Measurements from ENCODE around the gene MUC13. TPM values are rescaled to one million over a fixed set of nuclear protein-coding genes. Genes with fewer than 3 reads are reported as not detected.

Gene MUC13
- total RNA-seq, 1 donor from 2014 or later = not detected

- no peak for DNase-seq
Observed at GRCh38 chr3:124942613-124943012, 8.1 kb upstream of the MUC13 start.

DNA sequence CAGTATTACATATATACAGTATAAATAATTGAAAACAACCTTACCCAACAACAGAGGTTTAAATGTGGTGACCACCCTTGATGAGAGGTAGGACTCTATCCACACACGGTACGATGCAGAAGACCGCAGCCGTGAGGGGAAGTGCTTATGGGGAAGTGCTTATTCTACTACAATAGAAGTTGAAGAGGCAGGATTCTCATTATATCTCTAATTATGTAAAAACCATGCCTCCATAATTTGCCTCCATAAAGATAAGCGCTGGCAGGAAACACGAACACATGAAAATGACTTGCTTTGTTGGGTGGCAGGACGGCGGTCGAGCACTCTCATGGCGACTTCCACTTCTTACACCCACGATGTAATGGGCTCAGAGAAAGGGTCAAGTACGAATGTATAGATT, 7.2 kb upstream of the MUC13 start:
- DNase-seq = no peak

- no peak for DNase-seq
Observed at GRCh38 chr3:124939661-124940060, 5.1 kb upstream of the MUC13 start.

GRCh38 chr3:124938896-124939295, 4.3 kb upstream of the MUC13 start:
- no peak for DNase-seq

GRCh38 chr3:124937049-124937448, 2.5 kb upstream of the MUC13 start:
- no peak for DNase-seq

DNA sequence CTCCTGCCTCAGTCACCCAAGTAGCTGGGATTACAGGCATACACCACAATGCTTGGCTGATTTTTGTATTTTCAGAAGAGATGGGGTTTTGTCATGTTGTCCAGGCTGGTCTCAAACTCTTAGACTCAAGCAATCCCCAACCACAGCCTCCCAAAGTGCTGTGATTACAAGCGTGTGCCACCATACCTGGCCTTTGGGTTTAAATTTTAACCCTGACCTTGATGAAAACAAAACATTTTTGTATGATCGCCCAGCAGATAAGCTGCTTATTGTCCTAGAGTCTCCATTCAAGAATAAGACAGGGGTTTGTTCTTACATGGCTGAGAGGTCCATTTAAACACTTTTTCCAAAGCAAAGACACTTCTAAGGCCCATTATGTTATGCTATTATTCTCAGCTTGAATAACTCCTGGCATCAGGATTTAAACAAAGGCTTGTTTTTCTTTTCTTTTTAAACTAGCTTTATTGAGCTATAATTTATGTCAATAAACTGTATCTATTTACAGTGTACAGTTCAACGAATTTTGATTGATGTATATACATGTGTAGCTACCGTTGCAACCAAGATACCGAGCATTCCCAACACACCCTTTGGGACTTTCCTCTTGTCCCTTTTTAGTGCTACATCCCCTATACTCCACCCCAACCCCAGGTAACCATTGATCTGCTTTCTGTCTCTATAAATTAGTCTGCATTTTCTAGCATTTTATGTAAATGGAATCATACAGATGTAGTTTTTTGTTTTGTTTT, 1.4 kb upstream of the MUC13 start:
- no peak for DNase-seq

- no peak for DNase-seq
Observed at GRCh38 chr3:124935264-124935663, 713 bp upstream of the MUC13 start.

GRCh38 chr3:124928333-124929202, 6.0 kb downstream of the MUC13 start:
- peak; percentile 79 for DNase-seq

- no peak for DNase-seq
Observed at GRCh38 chr3:124927574-124928045, 6.9 kb downstream of the MUC13 start.

- no peak for DNase-seq
Observed at GRCh38 chr3:124926426-124927101, 8.0 kb downstream of the MUC13 start.

- no peak for DNase-seq
Observed at GRCh38 chr3:124924741-124925140, 9.8 kb downstream of the MUC13 start.

- no peak for DNase-seq
Observed at GRCh38 chr3:124923833-124924232, 10.7 kb downstream of the MUC13 start.

- DNase-seq = no peak
Observed at GRCh38 chr3:124920718-124921117, 13.8 kb downstream of the MUC13 start.

DNA sequence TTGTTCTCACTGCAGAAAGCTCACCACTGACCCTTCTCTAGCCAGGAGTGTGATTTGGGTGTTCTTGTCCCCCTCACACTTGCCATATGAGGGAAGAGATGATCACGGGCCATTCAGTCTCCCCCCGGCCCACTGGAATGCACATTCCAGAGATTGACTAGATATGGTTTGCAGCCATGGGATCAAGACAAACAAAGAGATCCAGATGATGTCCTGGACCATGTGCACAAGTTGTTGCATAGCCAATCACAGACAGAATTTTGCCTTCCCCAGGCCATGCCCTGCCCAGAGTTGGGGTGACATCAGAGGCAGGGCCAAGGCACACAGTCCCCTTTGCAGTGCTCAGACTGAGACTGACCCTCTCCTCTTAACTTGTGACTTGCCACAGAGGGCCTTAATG, 14.8 kb downstream of the MUC13 start:
- DNase-seq = no peak

DNA sequence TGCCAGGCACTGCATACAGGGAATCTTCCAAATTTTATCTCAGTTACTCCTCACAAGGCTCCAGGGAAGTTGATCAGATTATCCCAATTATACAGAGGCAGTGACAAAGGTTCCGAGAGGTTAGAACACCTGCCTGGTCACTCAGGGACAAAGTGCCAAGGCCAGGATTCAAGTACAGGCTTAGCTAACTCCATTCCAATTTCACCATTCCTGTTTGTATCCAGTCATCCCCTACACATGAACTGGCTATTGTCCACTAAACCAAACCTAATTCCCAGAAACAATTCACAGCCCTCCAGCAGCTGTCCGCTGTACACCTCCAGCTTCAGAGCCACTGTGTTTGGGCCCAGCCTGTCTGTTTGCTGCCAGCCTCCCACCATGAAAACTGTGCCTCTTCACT, 16.0 kb downstream of the MUC13 start:
- no peak for DNase-seq

- DNase-seq = peak; percentile 11
Observed at GRCh38 chr3:124916837-124917409, 17.6 kb downstream of the MUC13 start.

- no peak for DNase-seq
Observed at GRCh38 chr3:124915254-124915653, 19.3 kb downstream of the MUC13 start.

GRCh38 chr3:124907957-124908356, 26.6 kb downstream of the MUC13 start:
- DNase-seq = no peak

- no peak for DNase-seq
Observed at GRCh38 chr3:124904835-124905492, 29.6 kb downstream of the MUC13 start.

DNA sequence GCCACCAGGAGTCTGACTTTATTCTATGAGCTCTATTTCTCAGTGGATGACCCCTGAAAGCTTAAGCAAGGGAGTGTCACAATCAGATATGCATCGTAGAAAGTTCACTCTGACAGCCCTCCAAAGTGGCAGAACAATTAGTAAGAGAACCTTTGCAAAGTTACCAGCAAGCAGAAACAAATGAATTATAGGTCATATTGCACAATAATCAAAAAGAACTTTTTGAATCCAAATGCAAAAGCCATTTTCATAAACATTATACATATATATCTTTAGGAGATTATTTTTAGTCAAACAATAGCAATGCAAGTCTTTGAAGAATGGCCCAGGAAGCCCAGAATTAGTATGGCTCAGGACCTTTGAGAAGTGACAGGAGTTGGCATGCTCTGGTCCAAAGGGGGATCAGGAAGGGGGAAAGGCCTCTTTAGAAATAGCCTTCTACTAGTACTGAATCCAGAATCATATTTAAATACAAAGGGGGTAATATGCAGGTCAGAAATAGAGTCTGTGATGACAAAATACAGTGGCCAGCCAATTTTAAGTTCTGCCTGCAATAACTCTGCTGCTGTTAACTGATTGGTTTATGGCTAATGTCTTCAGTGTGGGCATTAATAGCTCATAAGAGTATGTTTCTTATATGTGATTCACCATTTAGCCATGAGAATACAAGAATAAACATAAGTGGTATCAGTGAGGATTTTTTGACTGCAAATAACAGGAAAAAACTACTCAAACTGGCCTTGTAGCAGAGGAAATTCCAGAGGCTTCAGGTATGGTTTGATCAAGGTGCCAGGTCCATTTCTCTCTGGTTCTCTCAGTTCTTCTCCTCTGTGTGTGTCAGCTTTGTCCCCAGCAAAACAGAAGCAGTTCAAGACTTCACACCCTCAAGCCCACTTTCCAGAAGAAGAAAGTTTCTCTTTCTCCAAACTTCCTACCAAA, 30.4 kb downstream of the MUC13 start:
- no peak for DNase-seq

All from tongue (tissue), 2 donors.